ENCODE results near the gene BTBD1.
"Not testable (repeated sequence)": the region's sequence is repeated elsewhere in the genome, so short reads cannot be mapped to it uniquely, and the experiment has no call there.

The BTBD1 gene

GRCh38 chr15:83053151-83053550 lies 13.9 kb downstream of the BTBD1 start:
- no peak for DNase-seq

DNA sequence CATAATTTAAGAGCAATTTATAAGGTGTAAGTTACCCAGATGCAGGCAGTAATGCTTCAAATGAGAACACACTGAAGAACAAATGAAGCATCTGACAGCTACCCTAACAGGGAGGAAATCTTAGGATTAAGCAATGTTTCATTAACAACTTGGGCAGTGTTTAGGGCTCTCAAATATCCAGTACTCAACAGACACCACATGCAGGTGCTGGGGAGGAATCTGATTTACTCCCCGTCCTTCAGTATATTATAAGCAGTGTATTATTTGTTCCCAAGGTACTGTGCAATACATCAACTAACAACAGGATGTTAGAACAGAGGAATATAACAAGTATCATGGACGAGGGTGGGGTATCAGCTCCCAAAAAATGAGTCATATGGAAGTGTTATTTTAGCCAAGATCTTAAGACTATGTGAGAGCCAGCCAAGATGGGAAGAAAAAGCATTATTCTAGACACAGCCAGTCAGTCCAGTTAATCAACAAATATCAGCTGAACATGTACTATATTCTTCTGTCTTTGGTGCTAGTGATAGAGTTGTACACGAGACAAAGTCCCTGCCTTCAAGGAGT lies 20.4 kb downstream of the BTBD1 start:
- no peak for DNase-seq

DNA sequence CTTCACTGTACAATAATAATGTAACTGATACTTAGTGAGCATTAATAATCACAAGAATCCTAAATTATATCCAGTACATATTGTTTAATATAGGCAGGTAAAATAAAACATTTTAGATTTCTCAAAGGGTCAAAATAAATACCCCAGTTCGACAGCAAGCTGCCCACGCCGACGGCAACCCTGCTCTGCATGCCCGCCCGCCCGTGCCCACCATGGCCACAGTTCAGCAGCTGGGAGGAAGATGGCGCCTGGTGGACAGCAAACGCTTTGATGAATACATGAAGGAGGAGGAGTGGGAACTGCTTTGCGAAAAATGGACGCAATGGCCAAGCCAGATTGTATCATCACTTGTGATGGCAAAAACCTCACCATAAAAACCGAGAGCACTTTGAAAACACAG lies 22.9 kb downstream of the BTBD1 start:
- DNase-seq, result no peak

DNA sequence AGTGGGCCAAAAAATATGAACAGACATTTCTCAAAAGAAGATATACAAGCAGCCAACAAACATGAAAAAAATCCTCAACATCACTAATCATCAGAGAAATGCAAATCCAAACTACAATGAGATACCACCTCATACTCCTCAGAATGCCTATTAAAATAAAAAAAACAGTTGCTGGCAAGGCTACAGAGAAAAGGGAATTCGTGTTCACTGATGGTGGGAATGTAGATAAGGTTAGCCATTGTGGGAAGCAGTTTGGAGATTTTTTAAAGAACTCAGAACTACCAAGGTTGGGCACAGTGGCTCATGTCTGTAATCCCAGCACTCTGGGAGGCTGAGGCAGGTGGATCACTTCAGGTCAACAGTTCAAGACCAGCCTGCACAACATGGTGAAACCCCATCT lies 27.8 kb downstream of the BTBD1 start:
- DNase-seq, result no peak

DNA sequence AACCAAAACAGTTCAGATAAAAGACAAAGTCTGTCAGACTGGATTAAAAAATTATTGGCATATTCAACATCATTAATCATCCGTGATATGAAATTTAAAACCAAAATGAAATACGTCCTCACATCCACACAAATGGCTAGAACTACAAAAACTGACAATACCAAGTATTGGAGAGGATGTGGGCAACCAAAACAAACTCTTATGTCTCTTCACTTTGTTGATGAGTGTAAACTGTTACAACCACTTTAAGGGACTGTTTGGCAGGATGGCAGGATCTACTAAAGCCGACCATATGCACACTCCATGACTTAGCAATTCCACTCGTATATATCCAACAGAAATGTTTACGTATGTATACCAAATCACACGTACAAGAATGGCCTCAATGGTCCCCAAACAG lies 30.8 kb downstream of the BTBD1 start:
- no peak for DNase-seq

DNA sequence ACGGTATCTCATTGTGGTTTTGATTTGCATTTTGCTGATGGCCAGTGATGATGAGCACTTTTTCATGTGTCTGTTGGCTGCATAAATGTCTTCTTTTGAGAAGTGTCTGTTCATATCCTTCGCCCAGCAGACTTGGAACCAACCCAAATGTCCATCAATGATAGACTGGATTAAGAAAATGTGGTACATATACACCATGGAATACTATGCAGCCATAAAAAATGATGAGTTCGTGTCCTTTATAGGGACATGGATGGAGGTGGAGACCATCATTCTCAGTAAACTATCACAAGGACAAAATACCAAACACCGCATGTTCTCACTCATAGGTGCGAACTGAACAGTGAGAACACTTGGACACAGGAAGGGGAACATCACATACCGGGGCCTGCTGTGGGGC lies 35.8 kb downstream of the BTBD1 start:
- DNase-seq, result not testable (repeated sequence)

DNA sequence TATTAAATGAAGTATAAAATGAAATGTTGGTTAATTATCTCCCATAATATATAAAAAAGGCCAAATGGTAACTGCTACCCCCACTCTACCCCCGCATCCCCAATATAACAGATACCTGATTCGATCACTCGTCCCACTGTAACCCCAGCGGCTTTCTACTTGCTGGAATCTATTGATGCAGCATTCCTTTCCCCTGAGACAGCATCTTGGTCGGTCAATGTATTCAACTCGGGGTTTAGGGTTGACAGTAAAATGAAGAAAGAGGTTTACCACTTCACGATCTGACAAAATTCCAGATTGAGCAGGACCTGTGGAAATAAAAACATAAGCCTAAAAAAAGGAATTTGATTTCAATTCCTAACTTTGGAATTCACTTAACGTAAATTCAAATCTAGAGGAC lies 37.0 kb downstream of the BTBD1 start:
- no peak for DNase-seq

- DNase-seq, result no peak
These were observed 48.6 kb downstream of the BTBD1 start for GRCh38 chr15:83018436-83018835.

DNA sequence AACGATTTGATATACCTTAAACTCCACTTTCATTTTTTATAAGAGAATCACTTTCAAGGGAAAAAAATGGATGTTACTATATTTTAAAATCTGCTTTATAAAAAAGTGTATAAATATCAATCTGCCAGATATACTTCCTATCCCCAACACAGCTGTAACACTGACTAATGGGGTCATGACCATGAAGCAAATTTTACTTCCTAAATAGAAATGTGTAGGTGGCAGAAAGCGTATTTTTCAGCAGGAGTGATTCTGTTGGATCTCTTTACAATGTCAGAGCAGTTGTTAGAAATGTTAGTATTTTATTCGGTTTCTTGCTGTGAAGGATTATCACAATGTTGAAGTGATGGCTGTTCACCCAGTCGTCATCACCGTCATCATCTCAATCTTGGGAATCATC lies 50.1 kb downstream of the BTBD1 start:
- no peak for DNase-seq

GRCh38 chr15:83015361-83015760 lies 51.7 kb downstream of the BTBD1 start:
- no peak for DNase-seq

DNA sequence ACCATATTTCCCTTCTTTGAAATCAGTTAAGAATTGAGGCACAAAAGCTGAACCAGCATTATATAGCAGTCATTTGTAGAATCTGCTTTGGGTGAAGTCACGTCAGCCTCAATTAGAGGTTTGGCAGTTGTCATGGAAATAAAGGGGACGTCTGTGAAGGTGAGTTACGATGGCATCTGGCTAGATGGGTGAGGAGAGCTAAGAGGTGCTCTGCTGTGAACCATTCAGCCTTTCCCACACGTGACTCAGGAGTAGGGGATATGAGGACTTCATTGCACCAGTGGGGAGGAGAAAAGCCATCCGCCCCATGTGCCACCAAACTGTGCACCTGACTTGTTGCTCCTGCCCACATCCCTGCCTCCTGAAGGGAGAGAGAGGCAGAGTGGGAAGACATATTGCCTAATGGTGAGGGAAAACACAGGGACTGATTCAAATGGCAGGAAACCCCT lies 52.8 kb downstream of the BTBD1 start:
- no peak for DNase-seq

DNA sequence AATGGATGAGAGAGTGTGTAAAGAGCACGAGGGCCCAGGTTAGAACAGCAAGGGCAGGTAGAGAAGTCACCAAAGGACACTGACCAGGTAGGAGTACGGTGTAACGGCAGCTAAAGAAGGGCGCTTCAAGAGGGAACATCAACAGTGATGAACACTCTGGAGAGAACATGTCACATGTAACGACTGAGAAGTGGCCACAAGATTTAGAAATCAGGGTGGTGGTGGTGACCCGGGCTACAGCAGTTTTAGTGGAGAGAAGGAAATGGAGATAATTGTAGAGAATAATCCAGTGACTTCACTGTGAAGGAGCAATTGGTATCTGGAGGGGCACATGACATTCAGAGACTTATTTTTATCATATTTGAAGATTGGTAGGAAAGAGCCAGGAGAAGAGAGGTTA lies 54.4 kb downstream of the BTBD1 start:
- DNase-seq, result no peak

- no peak for DNase-seq
These were observed 55.0 kb downstream of the BTBD1 start for GRCh38 chr15:83012076-83012426.

DNA sequence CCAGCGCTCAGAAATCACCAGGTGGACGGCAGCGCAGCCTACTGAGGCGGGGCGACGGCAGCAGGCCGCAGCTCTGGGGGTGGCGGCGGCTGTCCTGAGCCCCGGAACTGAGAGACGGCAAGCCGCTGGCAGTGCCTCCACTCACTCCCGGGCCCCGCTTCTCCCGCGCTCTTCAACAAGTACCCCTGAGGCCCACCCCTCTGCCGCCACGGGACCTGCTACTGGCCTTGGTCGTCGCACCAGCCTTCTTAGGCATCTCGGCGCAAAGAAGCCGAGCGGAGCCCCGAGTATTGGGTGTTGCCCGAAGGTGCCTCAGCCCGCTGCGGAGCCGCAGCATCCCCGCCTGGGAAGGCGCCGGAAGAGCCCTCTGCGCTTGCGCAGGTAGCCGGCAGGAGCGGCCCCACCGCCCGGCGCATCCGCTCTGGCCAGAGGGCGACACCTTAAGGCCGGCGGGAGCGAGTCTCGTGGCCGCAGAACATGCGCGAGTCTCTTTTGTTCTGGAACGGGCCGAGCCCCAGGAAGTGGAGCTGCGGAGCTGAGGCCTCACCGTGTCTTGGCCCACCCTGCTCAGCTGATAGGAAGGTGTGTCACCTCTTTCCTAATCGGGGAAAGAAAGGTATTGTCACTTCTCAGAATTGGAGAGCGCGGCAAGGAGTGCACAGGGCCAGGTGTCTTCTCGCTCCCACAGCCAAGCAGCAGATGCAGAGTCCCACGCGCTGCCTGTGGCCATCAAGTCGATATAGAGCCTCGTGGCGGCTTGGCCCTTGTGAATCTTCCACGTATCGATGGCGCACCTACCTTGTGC lies 55.6 kb downstream of the BTBD1 start, which contains the start of gene C15orf40:
Gene C15orf40, minus strand, starts transcription at position 369 of the 805 bp plus-strand sequence. Its CDS starts 32 bp downstream, at position 337.
- DNase-seq, result peak; percentile 91

DNA sequence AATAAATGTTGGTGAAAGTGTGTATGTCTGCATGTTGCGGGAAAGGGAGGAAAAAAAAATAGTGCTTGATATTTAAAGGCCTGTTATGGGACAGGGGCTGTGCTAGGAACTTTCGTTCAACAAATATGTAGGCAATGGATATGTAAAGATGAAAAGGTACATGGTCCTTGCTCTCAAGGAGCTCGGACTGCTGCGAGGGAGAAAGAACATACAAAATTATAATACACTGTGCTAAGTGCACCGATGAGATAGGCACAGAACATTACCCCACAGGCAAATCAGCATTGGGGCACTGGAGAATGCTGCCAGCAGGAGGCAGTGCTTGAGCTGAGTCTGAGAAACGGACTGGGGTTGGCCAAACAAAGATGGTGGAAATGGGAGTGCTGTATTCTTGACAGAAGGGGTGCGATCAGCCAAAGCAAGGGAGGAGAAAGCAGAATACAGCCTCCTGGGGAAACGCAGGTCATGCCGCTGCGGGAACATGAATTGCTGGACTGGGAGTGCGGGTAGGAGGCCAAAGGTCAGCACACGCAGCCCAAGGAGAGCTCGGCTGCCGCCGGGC lies 56.3 kb downstream of the BTBD1 start:
- peak; percentile 72 for DNase-seq

DNA sequence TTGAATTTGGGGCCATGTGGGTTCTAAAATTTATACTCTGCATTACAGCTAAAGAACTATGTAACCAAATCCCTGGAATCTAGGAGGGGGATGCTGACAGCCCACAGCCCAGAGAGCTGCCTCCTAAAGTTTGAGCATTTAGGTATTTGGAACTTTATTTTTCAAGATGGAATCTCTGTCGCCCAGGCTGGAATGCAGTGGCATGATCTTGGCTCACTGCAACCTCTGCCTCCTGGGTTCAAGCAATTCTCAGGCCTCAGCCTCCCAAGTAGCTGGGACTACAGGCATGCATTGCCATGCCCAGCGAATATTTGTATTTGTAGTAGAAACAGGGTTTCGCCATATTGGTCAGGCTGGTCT lies 66.4 kb downstream of the BTBD1 start:
- DNase-seq, result not testable (repeated sequence)

DNA sequence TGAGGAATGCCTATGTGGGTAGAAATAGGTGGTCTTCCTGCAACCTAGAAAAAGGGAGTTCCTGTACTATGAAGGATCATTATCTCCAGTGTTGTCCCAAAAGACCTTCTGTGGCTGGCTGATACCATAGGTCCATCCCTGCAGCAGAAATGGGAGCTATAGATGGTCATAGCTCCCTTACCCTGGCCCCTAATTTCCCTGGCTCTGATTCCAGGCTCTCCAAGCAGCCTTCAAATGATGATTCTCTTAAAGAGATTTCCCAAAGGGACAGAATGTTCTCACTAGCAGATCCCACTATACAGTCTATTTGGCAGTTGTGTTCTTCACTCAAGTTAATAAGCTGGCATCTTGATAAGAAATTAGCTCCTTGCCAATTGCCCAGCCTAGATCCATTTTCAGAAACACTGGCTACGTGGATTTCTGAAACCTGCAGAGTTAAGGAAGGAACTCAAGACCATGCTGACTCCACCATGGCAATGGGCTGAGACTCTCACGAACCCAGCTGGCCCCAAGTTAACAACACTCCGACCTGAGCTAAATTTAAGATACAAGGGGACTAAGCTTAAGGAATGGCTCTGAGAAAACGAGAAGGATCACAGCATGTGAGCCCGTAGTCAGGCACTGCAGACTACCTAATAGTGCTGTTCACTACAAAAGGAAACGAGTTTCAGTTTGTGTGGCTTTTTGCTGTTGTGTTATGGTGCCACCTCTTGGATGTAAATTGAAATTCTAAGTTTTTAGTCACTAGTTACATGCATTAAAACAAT lies 67.0 kb downstream of the BTBD1 start:
- DNase-seq, result peak; percentile 59

DNA sequence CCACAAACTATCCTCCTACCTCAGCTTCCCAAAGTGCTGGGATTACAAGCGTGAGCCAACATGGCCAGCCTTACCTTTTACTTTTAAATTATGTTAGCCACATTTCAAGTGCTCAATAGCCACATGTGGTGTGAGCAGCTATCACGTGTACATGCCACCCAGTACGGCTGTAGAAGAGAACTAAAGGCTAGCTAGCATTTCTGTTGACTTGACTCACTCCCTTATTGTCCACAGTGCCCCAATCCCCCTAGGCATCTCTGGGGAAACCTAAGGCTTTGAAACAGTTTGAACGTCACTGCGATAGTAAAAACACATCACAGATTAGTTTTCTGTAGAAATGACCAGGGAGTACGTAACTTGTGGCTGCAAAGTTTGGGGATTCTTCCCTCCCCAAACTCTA lies 67.6 kb downstream of the BTBD1 start:
- no peak for DNase-seq

- no peak for DNase-seq
These were observed 71.1 kb downstream of the BTBD1 start for GRCh38 chr15:82995938-82996337.

- DNase-seq, result no peak
These were observed 72.0 kb downstream of the BTBD1 start for GRCh38 chr15:82995076-82995475.

DNA sequence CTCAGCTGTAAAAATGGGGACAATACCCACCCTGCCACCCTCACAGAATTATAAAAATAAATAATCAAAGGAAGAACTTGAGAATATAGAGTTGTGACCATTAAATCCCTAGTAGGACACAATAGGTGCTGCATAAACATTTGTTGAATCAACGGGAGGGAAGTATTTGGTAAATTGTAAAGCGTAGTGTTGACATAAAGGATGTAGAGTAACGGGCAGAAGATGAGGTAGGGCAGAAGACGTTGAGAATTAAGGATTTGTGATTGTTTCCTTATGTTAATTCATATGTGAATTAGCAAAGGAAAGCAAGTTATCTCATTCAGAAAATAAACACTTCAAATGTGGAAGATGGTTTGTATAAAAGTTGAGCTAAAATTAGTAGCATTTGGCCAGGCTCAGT lies 73.9 kb downstream of the BTBD1 start:
- no peak for DNase-seq

DNA sequence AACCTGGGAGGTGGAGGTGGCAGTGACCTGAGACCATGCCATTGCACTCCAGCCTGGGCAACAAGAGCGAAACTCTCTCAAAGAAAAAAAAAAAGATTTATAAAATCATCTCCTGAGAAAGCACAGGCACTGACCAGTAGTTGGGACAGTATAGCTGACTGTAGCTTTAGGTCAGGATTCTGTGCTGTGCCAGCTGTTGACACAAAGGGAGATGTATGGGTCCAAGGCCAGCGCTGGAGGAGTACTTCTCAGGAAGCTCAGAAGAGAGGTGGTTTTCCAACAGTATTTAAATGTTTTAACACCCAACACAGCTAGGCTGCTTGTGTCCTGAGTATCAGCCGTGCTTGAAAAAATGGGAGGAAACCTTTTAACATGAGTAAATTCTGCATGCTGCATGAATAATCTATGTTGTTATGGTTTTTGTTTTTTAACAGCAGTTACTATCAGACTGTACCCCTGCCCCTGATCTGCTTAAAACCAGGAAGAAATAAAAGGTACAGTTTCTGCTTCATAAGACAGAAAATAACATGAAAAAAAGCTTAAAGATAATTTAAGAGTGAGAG lies 74.5 kb downstream of the BTBD1 start:
- DNase-seq, result no peak

DNA sequence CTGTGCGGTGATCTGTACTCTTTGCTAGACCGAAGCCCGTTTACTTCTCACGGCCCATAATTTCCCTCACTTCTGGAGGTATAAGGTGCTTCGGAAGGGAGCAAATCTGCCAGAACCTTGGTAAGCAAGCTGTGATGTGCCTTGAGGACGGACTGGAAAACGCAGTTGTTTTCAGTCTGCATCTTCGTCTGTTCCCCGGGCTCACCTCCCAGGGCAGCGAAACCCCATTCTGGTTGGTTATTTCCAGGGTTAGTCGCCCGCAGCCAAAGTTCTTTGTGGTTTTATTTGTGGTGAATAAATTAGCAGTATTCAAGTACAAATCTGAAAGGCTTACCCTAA lies 80.6 kb downstream of the BTBD1 start:
- DNase-seq, result peak; percentile 14

All from RPMI8226 (cell line).